ENCODE results near the gene NXPH1.

Gene NXPH1

DNA sequence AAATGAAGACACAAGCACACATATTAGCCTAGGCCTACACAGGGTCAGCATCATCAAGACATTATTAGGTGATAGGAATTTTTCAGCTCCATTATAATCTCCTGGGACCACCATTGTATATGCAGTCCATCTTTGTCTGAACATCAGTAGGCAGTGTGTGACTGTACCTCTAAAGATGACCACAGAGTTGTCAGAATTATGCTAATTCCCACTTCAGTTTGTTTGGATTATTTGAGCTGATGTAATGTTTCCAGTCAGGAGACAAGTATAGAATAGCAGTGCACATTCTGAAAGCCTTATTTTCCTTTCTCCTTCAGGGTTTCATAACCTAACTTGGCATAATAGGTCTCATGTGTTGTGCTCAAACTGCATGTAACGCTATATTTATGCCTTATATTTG, 306.4 kb downstream of the NXPH1 start:
- Histone ChIP-seq H3K4me3 (no peak overlapping the region), H3K4me1 (no peaks in the 10 kb centered on the region), H3K9ac (no peak overlapping the region), H3K9me3 (no peaks in the 10 kb centered on the region), H3K27me3 (no peaks in the 10 kb centered on the region), H4K20me1 (no peaks in the 10 kb centered on the region), H3K4me2 (no peak overlapping the region), H3K36me3 (no peaks in the 10 kb centered on the region), H3K27ac (no peak overlapping the region)
- TF ChIP-seq Cebpa-rat (IDR thresholded peaks at IDR 0.05), result no peak

DNA sequence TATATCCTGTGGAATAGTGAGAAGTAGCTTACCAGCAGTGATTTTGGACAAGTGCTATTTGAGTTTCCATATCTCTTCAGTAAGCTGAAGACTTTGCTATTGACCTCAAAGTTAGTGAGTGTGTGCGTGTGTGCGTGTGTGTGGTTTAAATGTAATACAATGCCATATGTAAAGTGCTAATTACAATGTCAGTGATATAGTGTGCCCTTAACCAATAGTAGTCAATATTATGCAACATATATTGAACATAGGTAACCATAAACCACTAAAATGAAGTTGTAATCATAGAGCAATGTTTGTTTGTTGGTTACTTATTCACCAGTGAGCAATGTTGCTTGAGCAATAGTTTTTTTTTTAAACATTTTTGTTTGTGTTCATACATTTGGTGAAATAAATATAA, 309.4 kb downstream of the NXPH1 start:
- Histone ChIP-seq H3K4me2 (no peak overlapping the region), H3K27ac (no peak overlapping the region), H4K20me1 (no peaks in the 10 kb centered on the region), H3K27me3 (no peaks in the 10 kb centered on the region), H3K4me3 (no peak overlapping the region), H3K4me1 (peaks cover 8% of the 10 kb centered on the region), H3K9me3 (no peaks in the 10 kb centered on the region), H3K36me3 (no peaks in the 10 kb centered on the region), H3K9ac (no peak overlapping the region)
- no peak for TF ChIP-seq Cebpa-rat (IDR thresholded peaks at IDR 0.05)

GRCh38 chr7:8747338-8747737, 313.9 kb downstream of the NXPH1 start:
- Histone ChIP-seq H3K4me3 (no peak overlapping the region), H3K27ac (no peak overlapping the region), H3K9me3 (no peaks in the 10 kb centered on the region), H3K9ac (no peak overlapping the region), H4K20me1 (no peaks in the 10 kb centered on the region), H3K36me3 (no peaks in the 10 kb centered on the region), H3K4me2 (no peak overlapping the region), H3K4me1 (peaks cover 18% of the 10 kb centered on the region), H3K27me3 (no peaks in the 10 kb centered on the region)
- no peak for TF ChIP-seq Cebpa-rat (IDR thresholded peaks at IDR 0.05)

DNA sequence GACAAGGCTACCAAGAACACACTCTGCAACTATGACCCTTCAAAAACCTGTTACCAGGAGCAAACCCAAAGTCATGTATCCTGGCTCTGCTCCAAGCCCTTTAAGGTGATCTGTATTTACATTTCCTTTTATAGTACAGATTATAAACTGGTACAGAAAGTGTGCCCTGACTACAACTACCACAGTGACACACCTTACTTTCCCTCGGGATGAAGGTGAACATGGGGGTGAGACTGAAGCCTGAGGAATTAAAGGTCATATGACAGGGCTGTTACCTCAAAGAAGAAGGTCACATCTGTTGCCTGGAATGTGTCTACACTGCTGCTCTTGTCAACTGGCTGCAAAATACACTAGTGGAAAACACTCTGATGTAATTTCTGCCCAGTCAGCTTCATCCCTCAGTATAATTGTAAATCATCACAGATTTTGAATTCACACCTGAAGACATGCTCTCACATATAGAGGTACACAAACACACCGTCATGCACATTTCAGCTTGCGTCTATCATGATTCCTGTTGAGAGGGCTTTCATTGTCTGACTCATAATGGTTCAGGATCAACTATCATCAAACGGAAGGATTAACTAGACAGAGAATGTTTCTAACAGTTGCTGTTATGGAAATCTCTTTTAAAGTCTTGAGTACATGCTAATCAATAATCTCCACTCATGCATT, 318.3 kb downstream of the NXPH1 start:
- Histone ChIP-seq H3K9ac (no peak overlapping the region), H3K4me2 (no peak overlapping the region), H3K4me1 (peaks cover 26% of the 10 kb centered on the region), H3K27me3 (no peaks in the 10 kb centered on the region), H3K9me3 (no peaks in the 10 kb centered on the region), H3K4me3 (no peak overlapping the region), H4K20me1 (no peaks in the 10 kb centered on the region), H3K27ac (no peak overlapping the region), H3K36me3 (no peaks in the 10 kb centered on the region)
- no peak for TF ChIP-seq Cebpa-rat (IDR thresholded peaks at IDR 0.05)

DNA sequence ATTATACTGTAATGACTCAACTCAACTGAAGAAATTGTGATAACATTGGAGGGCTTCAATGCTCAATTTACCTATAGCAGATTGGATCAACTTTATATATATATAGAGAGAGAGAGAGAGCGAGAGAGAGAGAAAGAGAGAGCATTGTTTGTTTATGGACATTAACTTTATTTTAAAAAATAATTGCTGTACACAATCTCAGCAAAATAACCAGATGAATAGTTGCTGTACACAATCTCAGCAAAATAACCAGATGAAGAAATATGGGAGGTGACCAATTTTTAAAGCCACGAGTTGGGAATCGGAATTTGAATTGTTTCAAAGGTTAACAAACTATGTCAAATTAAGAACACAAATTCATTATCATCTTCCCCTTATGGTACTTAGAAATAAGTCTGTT, 319.9 kb downstream of the NXPH1 start:
- TF ChIP-seq Cebpa-rat (IDR thresholded peaks at IDR 0.05), result no peak
- Histone ChIP-seq H3K27me3 (no peaks in the 10 kb centered on the region), H3K4me1 (peaks cover 13% of the 10 kb centered on the region), H3K36me3 (no peaks in the 10 kb centered on the region), H3K27ac (no peak overlapping the region), H4K20me1 (no peaks in the 10 kb centered on the region), H3K4me2 (peak overlapping the region; percentile 38), H3K9ac (no peak overlapping the region), H3K9me3 (no peaks in the 10 kb centered on the region), H3K4me3 (no peak overlapping the region)

DNA sequence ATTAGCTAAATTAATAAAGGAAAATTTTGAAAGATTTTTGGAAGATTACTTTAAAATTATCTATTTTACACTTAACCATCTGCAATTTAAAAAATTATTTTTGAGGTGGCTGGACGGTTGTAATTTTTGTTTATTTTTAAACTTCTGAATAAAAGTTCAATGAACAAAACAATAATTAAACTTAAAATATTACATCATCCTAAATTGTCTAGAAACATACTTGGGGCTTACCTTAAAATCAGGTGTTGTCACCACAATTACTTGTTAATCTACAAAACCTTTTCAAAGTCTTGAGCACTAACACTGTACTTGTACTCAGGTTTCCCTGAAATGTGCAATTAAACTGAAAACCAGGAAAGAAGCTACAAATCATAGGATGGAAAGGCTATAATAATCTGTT, 328.3 kb downstream of the NXPH1 start:
- H4K20me1 ChIP-seq, result no peaks in the 10 kb centered on the region
- no peaks in the 10 kb centered on the region for H3K27me3 ChIP-seq
- no peak for TF ChIP-seq Cebpa-rat (IDR thresholded peaks at IDR 0.05)
- no peak overlapping the region for H3K27ac ChIP-seq
- no peak overlapping the region for H3K9ac ChIP-seq
- H3K4me1 ChIP-seq, result no peaks in the 10 kb centered on the region
- H3K9me3 ChIP-seq, result no peaks in the 10 kb centered on the region
- H3K36me3 ChIP-seq, result no peaks in the 10 kb centered on the region
- H3K4me2 ChIP-seq, result no peak overlapping the region
- no peak overlapping the region for H3K4me3 ChIP-seq

GRCh38 chr7:8762803-8763202, 329.4 kb downstream of the NXPH1 start:
- Histone ChIP-seq H3K27me3 (no peaks in the 10 kb centered on the region), H3K9me3 (no peaks in the 10 kb centered on the region), H3K9ac (no peak overlapping the region), H4K20me1 (no peaks in the 10 kb centered on the region), H3K4me2 (no peak overlapping the region), H3K4me3 (no peak overlapping the region), H3K4me1 (no peaks in the 10 kb centered on the region), H3K27ac (no peak overlapping the region), H3K36me3 (no peaks in the 10 kb centered on the region)
- no peak for TF ChIP-seq Cebpa-rat (IDR thresholded peaks at IDR 0.05)

DNA sequence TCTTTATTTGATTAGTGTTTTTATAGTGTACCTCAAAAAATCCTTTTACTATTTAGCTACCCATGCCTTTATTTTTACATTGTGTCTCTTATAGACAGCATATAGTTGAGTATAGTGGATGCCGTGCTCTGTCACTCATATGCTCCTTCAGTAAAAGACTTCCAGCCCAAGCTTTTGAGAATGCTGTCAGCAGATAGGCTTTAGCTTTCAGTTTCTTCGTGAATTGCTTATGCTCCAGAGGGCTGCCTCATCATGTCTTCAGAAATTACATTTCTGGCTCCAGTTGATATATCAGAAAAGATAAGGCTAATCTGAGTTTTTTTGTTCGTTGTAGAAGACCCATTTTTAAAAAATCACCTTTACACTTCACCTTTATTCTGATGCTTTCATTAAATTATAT, 332.0 kb downstream of the NXPH1 start:
- no peaks in the 10 kb centered on the region for H3K27me3 ChIP-seq
- no peak for TF ChIP-seq Cebpa-rat (IDR thresholded peaks at IDR 0.05)
- no peaks in the 10 kb centered on the region for H3K9me3 ChIP-seq
- no peak overlapping the region for H3K27ac ChIP-seq
- no peaks in the 10 kb centered on the region for H4K20me1 ChIP-seq
- no peaks in the 10 kb centered on the region for H3K36me3 ChIP-seq
- no peaks in the 10 kb centered on the region for H3K4me1 ChIP-seq
- no peak overlapping the region for H3K9ac ChIP-seq
- H3K4me2 ChIP-seq, result no peak overlapping the region
- no peak overlapping the region for H3K4me3 ChIP-seq

DNA sequence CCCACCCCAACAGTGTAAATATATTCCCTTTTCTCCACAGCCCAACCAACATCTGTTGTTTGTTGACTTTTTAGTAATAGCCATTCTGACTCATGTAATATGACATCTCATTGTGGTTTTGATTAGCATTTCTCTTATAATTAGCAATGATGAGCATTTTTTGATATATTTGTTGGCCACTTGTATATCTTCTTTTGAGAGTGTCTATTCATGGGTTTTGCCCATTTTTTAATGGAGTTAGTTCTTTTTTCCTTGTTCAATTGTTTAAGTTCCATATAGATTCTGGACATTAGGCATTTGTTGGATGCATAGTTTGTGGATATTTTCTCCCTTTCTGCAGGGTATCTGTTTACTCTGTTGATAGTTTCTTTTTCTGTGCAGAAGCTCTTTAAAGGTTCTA, 340.1 kb downstream of the NXPH1 start:
- Histone ChIP-seq H3K4me3 (no peak overlapping the region), H3K27ac (no peak overlapping the region), H3K9me3 (no peaks in the 10 kb centered on the region), H3K4me2 (no peak overlapping the region), H3K27me3 (no peaks in the 10 kb centered on the region), H3K9ac (no peak overlapping the region), H3K4me1 (no peaks in the 10 kb centered on the region), H3K36me3 (no peaks in the 10 kb centered on the region), H4K20me1 (no peaks in the 10 kb centered on the region)
- TF ChIP-seq Cebpa-rat (IDR thresholded peaks at IDR 0.05), result no peak

DNA sequence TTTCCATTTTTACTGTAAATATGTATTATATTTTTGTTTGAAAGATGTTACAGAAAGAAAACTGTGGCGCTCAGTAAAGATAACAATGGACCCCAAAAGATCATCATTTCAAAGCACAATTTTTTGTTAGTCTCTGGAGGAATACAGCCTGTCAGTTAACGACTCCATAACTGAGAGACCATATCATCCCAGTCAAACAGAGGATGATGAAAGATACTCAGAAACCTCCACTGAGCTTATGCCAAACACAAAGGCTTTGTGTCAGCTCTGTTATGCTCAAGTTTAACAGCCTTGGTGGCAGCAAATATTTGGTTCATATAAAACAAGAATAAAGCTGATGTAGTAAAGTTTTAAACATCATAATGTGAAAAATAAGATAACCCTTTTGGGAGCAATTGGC, 345.1 kb downstream of the NXPH1 start:
- no peak overlapping the region for H3K4me2 ChIP-seq
- no peak overlapping the region for H3K9ac ChIP-seq
- no peaks in the 10 kb centered on the region for H3K27me3 ChIP-seq
- no peaks in the 10 kb centered on the region for H4K20me1 ChIP-seq
- no peaks in the 10 kb centered on the region for H3K36me3 ChIP-seq
- H3K4me3 ChIP-seq, result no peak overlapping the region
- H3K4me1 ChIP-seq, result no peaks in the 10 kb centered on the region
- no peak for TF ChIP-seq Cebpa-rat (IDR thresholded peaks at IDR 0.05)
- H3K27ac ChIP-seq, result no peak overlapping the region
- H3K9me3 ChIP-seq, result no peaks in the 10 kb centered on the region

GRCh38 chr7:8781166-8781565, 347.8 kb downstream of the NXPH1 start:
- H3K4me2 ChIP-seq, result no peak overlapping the region
- no peak overlapping the region for H3K4me3 ChIP-seq
- TF ChIP-seq Cebpa-rat (IDR thresholded peaks at IDR 0.05), result no peak
- H3K27me3 ChIP-seq, result no peaks in the 10 kb centered on the region
- H3K36me3 ChIP-seq, result no peaks in the 10 kb centered on the region
- H3K9ac ChIP-seq, result no peak overlapping the region
- no peaks in the 10 kb centered on the region for H3K9me3 ChIP-seq
- no peaks in the 10 kb centered on the region for H3K4me1 ChIP-seq
- H3K27ac ChIP-seq, result no peak overlapping the region
- H4K20me1 ChIP-seq, result no peaks in the 10 kb centered on the region

All from BLaER1 (cell line).